Fibroblast of the aortic adventitia (primary cell): Measurements from ENCODE around the gene TMEM217. TPM values are rescaled to one million over a fixed set of nuclear protein-coding genes. Genes with fewer than 3 reads are reported as not detected.
"Not testable (repeated sequence)": the region's sequence is repeated elsewhere in the genome, so short reads cannot be mapped to it uniquely, and the experiment has no call there.

Source experiments
- DNase-seq: peaks from one replicate; pipeline ENCODE4 v3.0.0-alpha.2; 2010; ENCODE audit warnings: low read depth
- H3K4me3 ChIP-seq: 2 replicates; pipeline ENCODE4 v1.5.1; 2011; ENCODE audit warnings: low read depth, mild to moderate bottlenecking, control low read depth, low read length, moderate library complexity
- CTCF ChIP-seq: IDR thresholded peaks from 2 replicates; pipeline ENCODE4 v1.5.1; 2011; ENCODE audit warnings: mild to moderate bottlenecking, low read length, control low read depth, inconsistent platforms; ENCODE audit not compliant: insufficient read depth
- total RNA-seq: library from RNA; depleted of rRNA; stranded (reverse); fragments of >200 nt; gene quantifications from 2 replicates; pipeline ENCODE4 v1.2.3, GENCODE V29; 2012; ENCODE audit warnings: low replicate concordance

Gene TMEM217
- total RNA-seq, 1 donor, result 0.09 TPM

GRCh38 chr6:37188962-37189510 lies 68.9 kb downstream of the TMEM217 start:
- H3K4me3 ChIP-seq, result no peak overlapping the region
- no peak for DNase-seq
- no peak for TF ChIP-seq CTCF

GRCh38 chr6:37187321-37188022 lies 70.5 kb downstream of the TMEM217 start:
- no peak for DNase-seq
- TF ChIP-seq CTCF, result no peak
- H3K4me3 ChIP-seq, result no peak overlapping the region

GRCh38 chr6:37185949-37186720 lies 71.8 kb downstream of the TMEM217 start:
- not testable (repeated sequence) for H3K4me3 ChIP-seq, DNase-seq

GRCh38 chr6:37182736-37183590 lies 75.0 kb downstream of the TMEM217 start:
- H3K4me3 ChIP-seq, result no peak overlapping the region
- TF ChIP-seq CTCF, result no peak
- DNase-seq, result no peak

- DNase-seq, H3K4me3 ChIP-seq: not testable (repeated sequence)
Measured at GRCh38 chr6:37180610-37181009, 77.3 kb downstream of the TMEM217 start.

- DNase-seq, result no peak
- H3K4me3 ChIP-seq, result no peak overlapping the region
- TF ChIP-seq CTCF, result no peak
Measured at GRCh38 chr6:37180075-37180474, 77.9 kb downstream of the TMEM217 start.

GRCh38 chr6:37177935-37178517 lies 79.9 kb downstream of the TMEM217 start:
- no peak for DNase-seq
- H3K4me3 ChIP-seq, result no peak overlapping the region
- TF ChIP-seq CTCF, result no peak
